GM18526 (cell line): ENCODE measurements around the gene EID3.

Experiments
- POLR2A ChIP-seq: IDR thresholded peaks from 3 replicates; pipeline ENCODE4 v1.6.1; 2011; ENCODE audit not compliant: insufficient read length; ENCODE audit errors: extremely low read depth

The EID3 gene

DNA sequence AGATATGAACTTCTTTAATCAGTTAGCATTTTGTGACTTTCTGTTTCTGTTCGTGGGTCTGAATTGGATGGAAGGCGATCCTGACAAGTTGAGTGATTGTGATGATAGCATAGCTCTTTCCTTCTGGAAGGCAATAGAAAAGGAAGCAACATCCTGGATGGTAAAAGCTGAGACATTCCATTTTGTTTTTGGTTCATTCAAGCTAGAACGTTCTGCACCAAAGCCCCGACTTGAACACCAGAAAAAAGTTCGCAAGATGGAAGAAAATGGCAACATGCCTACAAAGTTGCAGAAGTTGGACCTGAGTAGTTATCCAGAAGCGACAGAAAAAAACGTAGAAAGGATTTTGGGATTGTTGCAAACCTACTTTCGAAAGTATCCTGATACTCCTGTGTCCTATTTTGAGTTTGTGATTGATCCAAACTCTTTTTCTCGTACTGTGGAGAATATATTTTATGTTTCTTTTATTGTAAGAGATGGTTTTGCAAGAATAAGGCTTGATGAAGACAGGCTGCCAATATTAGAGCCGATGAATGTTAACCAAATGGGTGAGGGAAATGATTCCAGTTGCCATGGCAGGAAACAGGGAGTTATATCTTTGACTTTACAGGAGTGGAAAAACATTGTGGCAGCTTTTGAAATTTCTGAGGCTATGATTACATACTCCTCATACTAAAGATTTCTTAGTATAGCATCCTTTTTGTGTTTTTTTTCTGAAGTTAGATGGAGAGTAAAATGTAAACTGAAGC, 896 bp downstream of the EID3 start:
- TF ChIP-seq POLR2A = no peak

DNA sequence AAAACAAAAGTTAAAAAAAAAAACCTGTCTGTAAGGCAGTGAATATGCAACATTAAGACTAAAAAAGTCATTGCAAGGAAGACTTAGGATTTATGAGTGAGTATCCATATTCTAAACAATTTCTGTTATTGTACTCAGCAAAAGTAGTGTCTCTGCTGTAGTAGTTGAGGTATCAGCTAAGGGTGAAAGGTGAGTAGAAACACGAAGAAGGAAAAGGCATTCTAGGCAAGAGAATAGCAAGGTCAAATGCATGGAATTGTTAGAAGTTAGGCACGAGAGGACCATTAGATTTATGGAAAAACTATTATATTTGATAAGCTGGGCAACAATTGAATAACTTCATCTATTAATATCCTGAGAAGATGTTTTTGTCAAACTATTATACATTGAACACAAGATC, 1.8 kb downstream of the EID3 start:
- no peak for TF ChIP-seq POLR2A

DNA sequence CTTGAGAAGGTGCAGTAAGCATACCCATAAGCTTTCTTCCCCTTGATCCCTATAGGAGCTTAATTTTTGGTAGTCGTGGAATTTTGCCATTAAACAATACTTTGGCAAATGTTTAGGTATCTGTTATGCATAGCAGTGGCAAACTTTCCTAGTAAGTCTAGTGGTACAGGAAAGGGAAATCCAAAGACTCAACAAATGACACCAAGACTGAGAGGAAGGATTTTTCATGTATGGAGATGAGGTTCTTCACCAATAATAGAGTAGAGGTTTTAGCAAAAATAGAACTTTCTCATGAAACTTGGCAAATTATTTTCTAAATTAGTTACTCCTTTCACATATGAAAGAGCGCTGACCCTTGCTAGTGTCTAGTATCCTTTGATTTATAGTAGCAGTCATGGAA, 2.8 kb downstream of the EID3 start:
- TF ChIP-seq POLR2A = no peak

DNA sequence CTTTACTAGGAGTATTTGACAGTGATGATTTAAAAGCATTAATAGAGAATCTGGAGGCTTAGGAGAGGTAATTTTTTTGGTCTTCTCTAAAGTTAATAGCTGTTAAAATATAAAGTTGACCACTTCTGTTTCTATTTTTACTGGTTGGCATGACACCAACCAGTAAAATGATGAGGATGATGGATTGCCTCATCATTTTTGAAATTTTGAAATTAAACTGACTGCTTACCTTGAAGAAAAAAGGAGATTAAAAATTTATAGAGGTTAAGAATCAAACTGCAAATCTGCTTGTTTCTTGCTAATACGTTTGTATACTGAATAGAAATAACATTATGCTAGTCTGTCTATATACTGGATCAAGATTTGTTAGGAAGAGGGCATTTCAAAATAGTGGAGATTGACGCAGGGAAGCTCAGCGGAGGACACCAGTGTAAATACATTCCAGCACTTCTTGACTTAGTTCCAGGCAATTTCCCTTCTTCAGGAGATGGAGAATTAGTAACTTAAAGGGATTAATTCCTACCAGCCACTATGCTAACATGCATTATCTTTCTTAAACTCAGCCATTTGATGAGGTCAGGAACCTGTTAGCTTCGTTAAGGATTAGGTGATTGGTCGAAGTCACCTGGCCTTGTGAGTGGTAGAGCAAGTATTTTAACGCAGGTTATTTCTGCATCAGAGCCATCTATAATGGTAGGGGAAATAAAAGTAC, 3.6 kb downstream of the EID3 start:
- TF ChIP-seq POLR2A = no peak

DNA sequence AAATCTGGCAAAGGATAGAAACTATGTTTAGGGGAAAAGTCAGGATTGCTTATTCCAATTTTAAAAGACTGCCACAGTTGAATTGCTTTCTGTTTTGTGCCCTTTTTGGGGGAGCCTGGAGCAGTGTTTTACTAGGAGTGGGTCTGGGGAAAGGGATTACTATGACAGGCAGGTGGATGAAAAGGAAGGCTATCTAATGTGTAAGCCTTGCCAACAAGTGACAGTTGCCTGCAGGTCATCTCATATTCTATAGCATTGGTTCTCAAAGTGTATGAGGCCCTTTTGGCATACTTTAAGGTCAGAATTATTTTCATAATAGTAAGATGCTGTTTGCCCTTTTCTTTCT, 4.1 kb downstream of the EID3 start:
- no peak for TF ChIP-seq POLR2A

DNA sequence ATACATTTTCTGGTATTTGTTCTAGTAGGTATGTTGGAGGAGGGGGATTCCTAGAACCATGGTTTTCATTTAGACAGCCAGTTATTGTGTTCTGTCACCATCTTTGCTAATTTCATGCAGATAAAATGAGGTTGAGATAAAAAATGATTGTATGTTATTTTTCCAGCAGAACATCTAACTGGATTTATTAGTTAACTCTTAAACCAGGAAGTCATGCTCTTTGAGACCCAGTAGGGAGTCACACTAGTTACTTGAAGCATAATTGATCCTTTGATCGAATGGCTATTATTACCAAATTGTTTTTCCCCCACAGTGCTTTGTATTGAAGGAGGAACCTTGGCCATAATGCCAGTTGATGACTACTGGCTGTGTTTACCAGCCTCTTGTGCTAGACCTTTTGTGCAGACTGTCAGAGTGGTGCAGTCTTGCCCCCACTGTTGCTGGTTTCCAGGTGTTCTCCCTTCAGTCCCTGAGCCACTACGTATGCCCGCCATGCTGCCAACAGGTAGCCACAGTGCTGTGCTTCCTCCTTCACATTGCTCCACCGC, 6.0 kb downstream of the EID3 start:
- TF ChIP-seq POLR2A = no peak

DNA sequence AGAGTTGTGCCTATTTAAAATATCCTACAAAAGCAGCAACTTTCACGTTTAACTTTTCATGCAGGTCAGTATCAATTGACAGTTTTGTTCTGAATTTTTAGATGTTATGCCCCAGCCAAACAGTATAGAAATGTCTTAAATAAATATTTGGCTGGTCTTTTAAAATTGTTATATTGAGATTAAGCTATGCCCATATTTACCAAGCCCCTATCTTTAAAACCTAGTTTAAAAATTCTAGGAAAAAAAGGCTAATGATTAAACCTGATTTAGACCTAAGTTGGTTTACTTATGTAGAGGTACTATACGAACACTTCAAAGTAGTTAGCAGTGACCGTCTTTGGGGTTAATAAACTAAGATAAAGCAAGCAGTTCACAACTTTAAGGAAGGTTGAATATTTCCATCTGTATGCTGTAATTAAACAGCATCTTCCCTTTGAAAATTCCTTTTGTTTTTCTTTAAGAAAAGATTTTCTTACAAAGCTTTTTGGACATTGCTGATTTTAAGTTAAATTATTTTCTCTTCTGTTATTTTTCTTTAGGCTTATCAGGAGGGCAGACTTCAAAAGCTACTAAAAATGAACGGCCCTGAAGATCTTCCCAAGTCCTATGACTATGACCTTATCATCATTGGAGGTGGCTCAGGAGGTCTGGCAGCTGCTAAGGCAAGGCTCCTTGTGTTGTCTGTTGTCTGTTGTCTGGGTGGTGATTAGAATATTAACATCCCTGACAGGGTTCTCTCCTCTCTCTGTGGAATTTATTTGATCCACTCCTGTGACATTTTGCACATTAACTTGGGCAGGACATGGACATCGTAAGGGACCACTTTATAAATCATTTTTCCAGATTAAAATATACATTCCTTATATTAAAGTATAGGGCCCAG, 7.5 kb downstream of the EID3 start:
- no peak for TF ChIP-seq POLR2A

DNA sequence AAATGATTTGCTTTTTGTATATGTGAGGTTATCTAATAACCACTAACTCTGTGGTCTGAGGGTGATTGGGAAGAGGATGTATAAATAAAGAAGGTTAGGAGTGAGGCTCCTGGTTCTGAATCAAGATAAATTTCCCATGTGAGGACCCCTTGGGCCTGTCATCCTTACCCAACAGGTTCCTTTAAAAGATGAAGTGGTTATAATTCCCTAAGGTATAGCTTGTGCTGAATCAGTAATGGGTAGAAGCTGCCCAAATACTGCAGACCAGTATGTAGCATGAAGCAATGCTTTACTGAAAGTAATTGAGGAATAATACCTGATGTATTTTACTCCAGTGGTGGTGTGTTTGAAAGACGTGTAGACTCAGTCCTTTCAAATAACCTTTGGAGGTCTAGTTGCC, 8.7 kb downstream of the EID3 start:
- TF ChIP-seq POLR2A = no peak

DNA sequence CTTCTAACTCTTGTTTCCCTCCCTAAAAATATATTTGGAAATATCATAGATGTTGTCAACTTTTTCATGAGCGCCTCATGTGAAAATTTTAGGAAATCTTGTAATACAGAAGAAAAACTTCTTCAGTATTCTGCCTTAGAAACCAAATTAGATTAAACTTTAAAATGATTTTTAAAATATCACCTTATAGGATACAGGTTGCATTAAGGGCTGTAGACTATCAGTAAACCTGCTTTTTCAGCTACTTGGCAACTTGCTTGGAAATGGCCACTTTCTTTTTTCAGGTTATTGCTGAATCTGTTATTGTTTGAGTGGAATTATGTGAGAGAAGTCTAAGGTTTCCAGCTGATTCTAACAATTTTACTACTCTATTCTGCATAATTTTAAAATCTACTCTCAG, 9.1 kb downstream of the EID3 start:
- TF ChIP-seq POLR2A = no peak

DNA sequence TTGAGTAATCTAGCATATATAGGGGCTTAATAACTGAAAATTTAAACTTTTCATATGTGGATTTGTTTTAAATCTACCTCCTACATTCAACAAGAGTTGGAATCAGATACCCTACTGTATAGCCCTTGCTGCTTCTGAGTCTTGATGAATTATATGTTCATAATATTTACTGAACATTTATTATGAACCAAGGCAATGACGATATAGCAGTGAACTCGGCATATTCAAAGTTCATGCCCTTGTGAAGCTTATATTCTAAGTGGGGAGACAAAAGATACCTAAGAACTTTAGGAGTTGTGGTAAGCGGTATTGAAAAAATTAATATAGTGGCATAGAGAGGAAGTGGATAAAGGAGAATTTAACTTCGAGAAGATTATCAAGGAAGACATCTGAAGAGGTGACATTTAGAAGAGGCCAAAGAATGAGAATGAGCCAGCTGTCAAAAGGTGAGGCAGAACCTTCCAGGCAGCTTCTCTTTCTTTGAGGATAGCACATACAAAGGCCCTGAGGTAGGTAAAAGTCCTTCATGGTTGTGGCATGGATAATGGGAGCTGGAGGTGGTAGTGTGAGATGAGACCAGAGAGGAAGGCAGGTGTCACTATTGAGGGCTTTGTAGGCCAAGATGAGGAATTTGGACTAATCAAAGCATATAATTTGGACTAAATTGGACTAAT, 10.2 kb downstream of the EID3 start:
- TF ChIP-seq POLR2A = no peak

DNA sequence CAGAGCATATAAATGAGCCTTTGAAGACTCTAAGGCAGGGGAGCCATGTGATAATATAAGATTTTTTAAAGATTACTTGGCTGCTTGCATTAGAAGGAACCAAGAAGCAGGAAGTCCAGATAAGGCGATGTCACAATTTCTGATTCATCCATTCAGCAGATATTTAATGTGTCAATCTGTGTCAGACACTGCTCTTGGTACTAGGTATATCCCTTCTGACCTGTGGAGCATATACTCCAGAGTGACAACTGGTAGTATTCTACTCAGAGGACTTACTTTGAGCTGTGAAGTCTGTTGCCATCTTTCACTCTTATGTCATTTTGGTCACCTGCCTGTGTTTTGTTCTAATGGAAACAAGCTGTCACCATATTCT, 10.7 kb downstream of the EID3 start:
- TF ChIP-seq POLR2A = no peak

DNA sequence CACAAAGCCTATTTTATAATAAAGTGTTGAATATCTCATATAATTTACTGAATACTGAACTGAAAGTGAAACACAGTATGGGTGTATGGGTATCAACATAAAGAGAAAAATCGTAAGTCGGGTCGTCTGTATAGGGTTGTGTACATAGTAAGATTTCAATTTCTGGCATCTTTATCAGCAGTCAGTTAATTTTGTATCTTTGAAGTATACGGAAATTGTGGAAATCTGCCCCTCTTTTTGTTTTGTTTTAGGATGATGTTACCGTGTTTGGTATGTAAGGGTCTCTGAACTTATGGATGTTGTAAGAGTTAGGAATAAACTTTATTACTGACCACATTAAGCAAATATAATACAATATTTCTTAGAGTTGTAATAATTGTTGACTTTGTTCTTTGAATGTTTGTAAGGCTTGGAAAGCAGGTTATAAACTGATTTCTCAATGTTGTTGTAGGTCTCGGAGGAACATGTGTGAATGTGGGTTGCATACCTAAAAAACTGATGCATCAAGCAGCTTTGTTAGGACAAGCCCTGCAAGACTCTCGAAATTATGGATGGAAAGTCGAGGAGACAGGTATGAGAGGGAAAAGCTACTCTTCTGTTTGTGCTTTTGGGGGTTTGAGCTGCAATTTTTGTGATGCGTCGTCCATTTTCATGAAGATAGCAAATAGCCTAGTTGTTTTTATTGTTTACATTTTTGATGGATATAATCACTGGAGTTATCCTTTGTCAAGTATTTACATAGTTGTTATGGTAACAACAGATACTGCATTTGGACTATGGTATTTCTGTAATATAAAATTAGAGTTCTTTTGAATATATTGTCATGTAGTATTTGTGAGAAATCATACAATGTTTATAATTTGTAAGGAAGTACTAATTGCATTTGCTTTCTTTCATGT, 12.0 kb downstream of the EID3 start:
- TF ChIP-seq POLR2A = no peak

DNA sequence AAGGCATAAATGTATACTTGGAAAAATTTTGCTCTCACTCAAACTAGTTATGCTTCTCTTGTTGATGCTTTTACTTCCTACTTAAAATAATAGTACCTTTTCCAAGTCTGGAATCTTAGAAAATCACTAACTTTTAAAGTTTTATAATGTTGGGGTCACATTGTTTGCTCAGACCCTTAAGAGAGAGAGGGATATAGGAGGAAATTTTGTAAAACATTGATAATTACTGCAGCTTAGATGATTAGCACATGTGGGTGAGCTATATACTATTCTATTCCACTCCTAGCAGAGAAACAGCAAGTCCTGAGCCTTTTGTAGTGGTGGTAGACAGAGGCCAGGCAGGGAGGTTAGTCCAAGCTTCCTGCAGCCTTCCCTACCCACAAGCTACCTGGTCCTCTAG, 13.4 kb downstream of the EID3 start:
- no peak for TF ChIP-seq POLR2A

DNA sequence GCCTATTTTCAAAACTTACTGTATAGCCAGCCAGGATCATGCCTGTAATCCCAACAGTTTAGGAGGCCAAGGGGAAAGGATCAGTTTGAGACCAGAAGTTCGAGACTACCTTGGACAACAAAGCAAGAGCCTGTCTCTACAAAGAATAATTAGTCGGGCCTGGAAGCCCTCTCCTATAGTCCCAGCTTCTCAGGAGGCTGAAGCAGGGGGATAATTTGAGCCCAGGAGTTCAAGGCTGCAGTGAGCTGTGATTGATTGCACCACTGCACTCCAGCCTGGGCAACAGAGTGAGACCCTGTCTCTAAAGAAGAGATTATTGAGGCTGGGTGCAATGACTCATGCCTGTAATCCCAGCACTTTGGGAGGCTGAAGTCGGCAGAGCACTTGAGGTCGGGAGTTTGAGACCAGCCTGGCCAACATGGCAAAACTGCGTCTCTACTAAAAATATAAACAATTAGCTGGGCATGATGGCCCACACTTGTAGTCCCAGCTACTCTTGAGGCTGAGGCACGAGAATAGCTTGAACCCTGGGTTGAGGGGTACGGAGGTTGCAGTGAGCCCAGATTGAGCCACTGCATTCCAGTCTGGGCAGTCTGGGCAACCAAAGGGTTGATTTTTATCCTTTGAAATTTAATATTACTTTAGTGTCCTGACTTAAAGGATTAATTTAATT, 14.1 kb downstream of the EID3 start:
- no peak for TF ChIP-seq POLR2A
